ENCODE measurements around the gene ELMO1. TPM values are rescaled to one million over a fixed set of nuclear protein-coding genes. Genes with fewer than 3 reads are reported as not detected.

The ELMO1 gene
- total and polyA plus RNA-seq, 4 donors = 10.1 to 183 (median 34.4) TPM

DNA sequence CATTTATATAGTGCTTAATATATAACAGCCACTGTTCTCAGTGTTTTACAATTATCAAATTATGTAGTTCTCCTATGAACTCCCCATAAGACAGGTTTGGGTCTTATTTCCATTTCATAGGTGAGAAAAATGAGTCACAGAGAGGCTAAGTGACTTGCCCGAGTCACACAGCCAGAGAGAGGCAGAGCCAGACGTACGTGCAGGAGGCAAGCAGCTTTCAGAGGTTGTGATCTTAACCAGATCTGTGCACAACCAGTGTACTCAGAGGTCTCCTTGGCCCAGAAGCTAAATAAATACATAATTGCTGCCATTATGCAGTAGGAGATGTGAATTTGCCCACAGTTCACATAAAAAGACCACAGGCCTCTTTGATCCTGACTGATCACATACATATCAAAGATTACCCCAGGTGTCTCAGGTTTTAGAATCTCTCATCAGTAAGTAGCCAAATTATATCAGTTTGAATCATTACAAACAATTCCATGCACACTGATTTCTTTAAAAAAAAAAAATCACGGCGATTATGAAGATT is 419.7 kb downstream of the ELMO1 start:
- Histone ChIP-seq H3K4me3 (no peak overlapping the region), H3K36me3 (ENCODE audit: control insufficient read depth in 4 of 4, insufficient read depth in 4 of 4, low read length in 4 of 4) (no peaks in the 10 kb centered on the region), H3K9me3 (ENCODE audit: control insufficient read depth in 4 of 4, insufficient read depth in 3 of 4, low read length in 3 of 4) (peaks cover 0 to 2% (median 0%) of the 10 kb centered on the region in 4 donors), H3K27me3 (ENCODE audit: control insufficient read depth in 3 of 3, insufficient read depth in 3 of 3, low read length in 2 of 3) (no peaks in the 10 kb centered on the region), H3K4me1 (ENCODE audit: control insufficient read depth in 5 of 5, insufficient read depth in 5 of 5, low read length in 5 of 5) (peaks cover 0 to 19% (median 0%) of the 10 kb centered on the region in 5 donors), H3K9ac (ENCODE audit: insufficient read depth in 1 of 2, low read length in 2 of 2) (no peak overlapping the region), H3K27ac (ENCODE audit: low read depth in 1 of 2, low read length in 1 of 2) (no peak overlapping the region)
- ATAC-seq (ENCODE audit: insufficient read depth, low FRiP score) (no peak), DNase-seq (no peak)
- TF ChIP-seq, protein P1, sequence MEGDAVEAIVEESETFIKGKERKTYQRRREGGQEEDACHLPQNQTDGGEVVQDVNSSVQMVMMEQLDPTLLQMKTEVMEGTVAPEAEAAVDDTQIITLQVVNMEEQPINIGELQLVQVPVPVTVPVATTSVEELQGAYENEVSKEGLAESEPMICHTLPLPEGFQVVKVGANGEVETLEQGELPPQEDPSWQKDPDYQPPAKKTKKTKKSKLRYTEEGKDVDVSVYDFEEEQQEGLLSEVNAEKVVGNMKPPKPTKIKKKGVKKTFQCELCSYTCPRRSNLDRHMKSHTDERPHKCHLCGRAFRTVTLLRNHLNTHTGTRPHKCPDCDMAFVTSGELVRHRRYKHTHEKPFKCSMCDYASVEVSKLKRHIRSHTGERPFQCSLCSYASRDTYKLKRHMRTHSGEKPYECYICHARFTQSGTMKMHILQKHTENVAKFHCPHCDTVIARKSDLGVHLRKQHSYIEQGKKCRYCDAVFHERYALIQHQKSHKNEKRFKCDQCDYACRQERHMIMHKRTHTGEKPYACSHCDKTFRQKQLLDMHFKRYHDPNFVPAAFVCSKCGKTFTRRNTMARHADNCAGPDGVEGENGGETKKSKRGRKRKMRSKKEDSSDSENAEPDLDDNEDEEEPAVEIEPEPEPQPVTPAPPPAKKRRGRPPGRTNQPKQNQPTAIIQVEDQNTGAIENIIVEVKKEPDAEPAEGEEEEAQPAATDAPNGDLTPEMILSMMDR (IDR thresholded peaks at IDR 0.05; ENCODE audit: control extremely low read depth, extremely low read depth) = no peak
- 93 to 95% methylated on average over 5 of the region's 5 CpGs for WGBS, 2 donors

DNA sequence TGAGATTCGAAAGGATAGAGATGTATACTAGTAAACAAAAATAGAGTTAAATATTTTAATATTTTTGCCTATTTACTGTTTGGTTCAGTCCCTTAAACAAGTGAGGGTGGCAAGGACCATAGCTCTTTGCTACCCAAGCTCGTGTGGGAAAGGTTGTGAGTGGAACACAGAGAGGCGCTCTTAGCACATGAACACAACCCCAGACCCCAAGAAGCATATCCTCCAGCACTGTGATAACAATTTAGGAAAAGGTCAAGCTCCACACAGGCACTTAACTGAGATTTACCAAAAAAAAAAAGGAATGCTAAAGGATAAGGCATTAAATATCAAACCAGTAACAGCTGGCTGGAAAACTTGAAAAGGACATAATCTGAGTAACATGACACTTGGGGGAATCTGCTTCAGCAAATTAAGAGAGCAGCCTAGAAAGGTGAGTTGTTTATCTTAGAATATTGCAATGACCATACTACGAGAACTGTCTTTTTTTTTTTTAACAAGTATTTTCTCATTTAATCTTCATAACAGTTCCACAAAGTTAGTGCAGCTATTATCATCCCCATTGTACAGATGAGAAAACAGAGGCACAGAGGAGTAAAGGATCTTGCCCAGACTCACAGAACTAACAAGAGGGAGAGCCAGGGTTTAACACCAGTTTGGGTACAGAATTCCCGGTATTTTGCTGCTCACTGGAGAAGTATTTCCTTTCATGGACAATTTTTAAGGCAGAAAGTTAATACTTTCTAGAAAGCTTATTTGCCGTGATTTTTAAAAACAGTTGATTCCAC is 420.9 kb downstream of the ELMO1 start:
- H3K9ac ChIP-seq (ENCODE audit: insufficient read depth in 1 of 2, low read length in 2 of 2) = no peak overlapping the region
- H3K27ac ChIP-seq (ENCODE audit: low read depth in 1 of 2, low read length in 1 of 2) = no peak overlapping the region
- no peak overlapping the region for H3K4me3 ChIP-seq
- DNase-seq = no peak
- H3K36me3 ChIP-seq (ENCODE audit: control insufficient read depth in 4 of 4, insufficient read depth in 4 of 4, low read length in 4 of 4) = no peaks in the 10 kb centered on the region
- peaks cover 0 to 2% (median 0%) of the 10 kb centered on the region in 4 donors for H3K9me3 ChIP-seq (ENCODE audit: control insufficient read depth in 4 of 4, insufficient read depth in 3 of 4, low read length in 3 of 4)
- no peaks in the 10 kb centered on the region for H3K27me3 ChIP-seq (ENCODE audit: control insufficient read depth in 3 of 3, insufficient read depth in 3 of 3, low read length in 2 of 3)
- WGBS, 2 donors = 96 to 98% methylated on average over 6 of the region's 6 CpGs
- no peak for ATAC-seq (ENCODE audit: insufficient read depth, low FRiP score)
- H3K4me1 ChIP-seq (ENCODE audit: control insufficient read depth in 5 of 5, insufficient read depth in 5 of 5, low read length in 5 of 5) = peaks cover 0 to 17% (median 0%) of the 10 kb centered on the region in 5 donors
- TF ChIP-seq, protein P1 (IDR thresholded peaks at IDR 0.05; ENCODE audit: control extremely low read depth, extremely low read depth) = no peak

DNA sequence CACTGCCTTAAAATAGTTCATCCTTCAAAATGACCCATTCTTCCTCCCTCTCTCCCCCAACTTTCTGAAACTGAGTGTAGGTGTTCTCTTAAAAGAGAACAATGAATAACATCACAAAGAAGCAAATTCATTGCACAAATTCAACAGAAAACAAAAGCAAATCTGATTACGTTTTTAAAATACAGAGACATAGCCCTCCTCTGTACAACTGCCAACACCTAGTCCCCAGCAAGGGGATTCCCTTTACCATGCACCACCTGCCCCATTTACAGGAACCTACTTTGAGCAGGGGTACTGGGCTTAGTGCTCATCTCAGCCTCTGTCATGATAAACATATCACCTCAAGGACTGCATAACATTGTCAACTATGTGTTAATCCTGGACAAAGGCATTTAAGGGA is 421.6 kb downstream of the ELMO1 start:
- peaks cover 0 to 2% (median 0%) of the 10 kb centered on the region in 4 donors for H3K9me3 ChIP-seq (ENCODE audit: control insufficient read depth in 4 of 4, insufficient read depth in 3 of 4, low read length in 3 of 4)
- no peak overlapping the region for H3K9ac ChIP-seq (ENCODE audit: insufficient read depth in 1 of 2, low read length in 2 of 2)
- ATAC-seq (ENCODE audit: insufficient read depth, low FRiP score) (no peak), DNase-seq (no peak)
- no peaks in the 10 kb centered on the region for H3K27me3 ChIP-seq (ENCODE audit: control insufficient read depth in 3 of 3, insufficient read depth in 3 of 3, low read length in 2 of 3)
- H3K36me3 ChIP-seq (ENCODE audit: control insufficient read depth in 4 of 4, insufficient read depth in 4 of 4, low read length in 4 of 4) = no peaks in the 10 kb centered on the region
- no peak overlapping the region for H3K27ac ChIP-seq (ENCODE audit: low read depth in 1 of 2, low read length in 1 of 2)
- 78 to 87% methylated on average over 1 of the region's 1 CpG for WGBS, 2 donors
- H3K4me1 ChIP-seq (ENCODE audit: control insufficient read depth in 5 of 5, insufficient read depth in 5 of 5, low read length in 5 of 5) = peaks cover 0 to 12% (median 0%) of the 10 kb centered on the region in 5 donors
- TF ChIP-seq, protein P1 (IDR thresholded peaks at IDR 0.05; ENCODE audit: control extremely low read depth, extremely low read depth) = no peak
- H3K4me3 ChIP-seq = no peak overlapping the region

Data from lung (tissue), 12 donors.